ENCODE data around the gene LCT.
A peak's percentile ranks its signal among the peaks of the same experiment; 100 is the strongest.

LCT gene

DNA sequence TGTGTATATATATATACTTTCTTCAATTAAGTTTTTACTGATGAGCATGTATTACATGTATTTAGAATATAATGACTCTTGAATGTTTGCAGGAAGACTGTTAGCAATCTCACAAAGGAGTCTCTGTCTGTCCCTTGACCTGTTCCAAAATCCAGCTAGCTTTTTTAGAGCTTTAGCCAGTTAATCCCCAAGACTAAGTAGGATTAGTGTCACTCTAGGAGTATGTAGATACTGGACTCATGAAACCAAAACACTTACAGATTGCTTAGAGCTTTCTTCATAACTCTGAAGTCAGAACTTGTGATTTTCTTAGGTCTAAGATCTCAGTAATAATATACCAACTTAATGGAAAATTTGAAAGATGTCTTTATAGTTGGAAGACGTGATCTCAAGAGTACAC is 93.1 kb downstream of the LCT start:
- no peaks in the 10 kb centered on the region for H3K27me3 ChIP-seq (ENCODE audit: low read length)
- H3K4me3 ChIP-seq (ENCODE audit: insufficient read depth, low read length, poor library complexity, severe bottlenecking), result peak overlapping the region; percentile 68
- no peaks in the 10 kb centered on the region for H3K9me2 ChIP-seq (replicated peaks; ENCODE audit: insufficient read depth, low read length)
- H3K4me2 ChIP-seq (ENCODE audit: low read depth, low read length, poor library complexity, severe bottlenecking), result peak overlapping the region; percentile 77
- no peak overlapping the region for H2AFZ ChIP-seq (ENCODE audit: low read depth, low read length, severe bottlenecking)
- H3K27ac ChIP-seq (ENCODE audit: low read depth, low read length), result no peak overlapping the region
- peaks cover 59% of the 10 kb centered on the region for H3K79me2 ChIP-seq (ENCODE audit: insufficient read depth, low read length)
- H3K36me3 ChIP-seq (ENCODE audit: low read length), result peaks cover 6% of the 10 kb centered on the region; the same call in 1 of the 2 replicates
- TF ChIP-seq, protein P1, sequence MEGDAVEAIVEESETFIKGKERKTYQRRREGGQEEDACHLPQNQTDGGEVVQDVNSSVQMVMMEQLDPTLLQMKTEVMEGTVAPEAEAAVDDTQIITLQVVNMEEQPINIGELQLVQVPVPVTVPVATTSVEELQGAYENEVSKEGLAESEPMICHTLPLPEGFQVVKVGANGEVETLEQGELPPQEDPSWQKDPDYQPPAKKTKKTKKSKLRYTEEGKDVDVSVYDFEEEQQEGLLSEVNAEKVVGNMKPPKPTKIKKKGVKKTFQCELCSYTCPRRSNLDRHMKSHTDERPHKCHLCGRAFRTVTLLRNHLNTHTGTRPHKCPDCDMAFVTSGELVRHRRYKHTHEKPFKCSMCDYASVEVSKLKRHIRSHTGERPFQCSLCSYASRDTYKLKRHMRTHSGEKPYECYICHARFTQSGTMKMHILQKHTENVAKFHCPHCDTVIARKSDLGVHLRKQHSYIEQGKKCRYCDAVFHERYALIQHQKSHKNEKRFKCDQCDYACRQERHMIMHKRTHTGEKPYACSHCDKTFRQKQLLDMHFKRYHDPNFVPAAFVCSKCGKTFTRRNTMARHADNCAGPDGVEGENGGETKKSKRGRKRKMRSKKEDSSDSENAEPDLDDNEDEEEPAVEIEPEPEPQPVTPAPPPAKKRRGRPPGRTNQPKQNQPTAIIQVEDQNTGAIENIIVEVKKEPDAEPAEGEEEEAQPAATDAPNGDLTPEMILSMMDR (IDR thresholded peaks at IDR 0.05; ENCODE audit: insufficient read depth, low read length, poor library complexity, severe bottlenecking), result no peak
- no peak for TF ChIP-seq EZH2phosphoT487 (conservative IDR thresholded peaks at IDR 0.05; ENCODE audit: low read length)
- H3K9me3 ChIP-seq (ENCODE audit: insufficient read depth, low read length), result no peaks in the 10 kb centered on the region
- peak overlapping the region; percentile 90; the same call in 1 of the 2 replicates for H3K9ac ChIP-seq (ENCODE audit: low read length)
- no peaks in the 10 kb centered on the region; the same call in 1 of the 2 replicates for H3F3A ChIP-seq (ENCODE audit: insufficient read depth)
- peaks cover 20% of the 10 kb centered on the region for H4K20me1 ChIP-seq (ENCODE audit: low read depth, low read length)

DNA sequence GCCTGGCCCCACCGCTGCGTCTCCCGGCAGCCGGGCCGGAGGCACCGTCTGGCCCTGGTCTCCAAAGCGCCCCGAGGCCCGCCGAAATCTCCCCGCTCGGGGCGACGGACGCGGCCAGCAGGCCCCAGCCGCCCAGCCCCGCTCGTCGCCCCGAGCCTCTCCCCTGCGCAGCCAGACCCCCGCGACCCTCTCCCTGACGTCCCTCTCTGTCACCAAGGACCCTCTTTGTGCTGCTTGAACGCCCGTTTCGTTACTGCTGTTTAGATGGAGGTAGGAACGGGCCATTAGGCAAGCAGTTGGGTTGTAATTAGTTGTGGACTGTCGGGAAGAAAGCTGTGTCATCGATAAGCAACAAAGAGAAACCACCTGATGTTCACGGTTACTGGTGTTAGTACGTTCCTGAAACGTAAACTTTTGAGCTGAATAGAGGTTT is 94.6 kb downstream of the LCT start:
- Histone ChIP-seq H3K9ac (ENCODE audit: low read length) (peak overlapping the region; percentile 90), H3K27me3 (ENCODE audit: low read length) (no peaks in the 10 kb centered on the region), H3K79me2 (ENCODE audit: insufficient read depth, low read length) (peaks cover 55% of the 10 kb centered on the region), H4K20me1 (ENCODE audit: low read depth, low read length) (peaks cover 20% of the 10 kb centered on the region), H3K27ac (ENCODE audit: low read depth, low read length) (peak overlapping the region; percentile 82), H3F3A (ENCODE audit: insufficient read depth) (no peaks in the 10 kb centered on the region; the same call in 1 of the 2 replicates), H3K9me2 (replicated peaks; ENCODE audit: insufficient read depth, low read length) (no peaks in the 10 kb centered on the region), H3K9me3 (ENCODE audit: insufficient read depth, low read length) (no peaks in the 10 kb centered on the region), H3K4me2 (ENCODE audit: low read depth, low read length, poor library complexity, severe bottlenecking) (peak overlapping the region; percentile 77), H3K36me3 (ENCODE audit: low read length) (peaks cover 3% of the 10 kb centered on the region; the same call in 1 of the 2 replicates), H3K4me3 (ENCODE audit: insufficient read depth, low read length, poor library complexity, severe bottlenecking) (peak overlapping the region; percentile 68), H2AFZ (ENCODE audit: low read depth, low read length, severe bottlenecking) (peak overlapping the region; percentile 37)
- TF ChIP-seq, protein P1 (IDR thresholded peaks at IDR 0.05; ENCODE audit: insufficient read depth, low read length, poor library complexity, severe bottlenecking), result no peak
- no peak for TF ChIP-seq EZH2phosphoT487 (conservative IDR thresholded peaks at IDR 0.05; ENCODE audit: low read length)

DNA sequence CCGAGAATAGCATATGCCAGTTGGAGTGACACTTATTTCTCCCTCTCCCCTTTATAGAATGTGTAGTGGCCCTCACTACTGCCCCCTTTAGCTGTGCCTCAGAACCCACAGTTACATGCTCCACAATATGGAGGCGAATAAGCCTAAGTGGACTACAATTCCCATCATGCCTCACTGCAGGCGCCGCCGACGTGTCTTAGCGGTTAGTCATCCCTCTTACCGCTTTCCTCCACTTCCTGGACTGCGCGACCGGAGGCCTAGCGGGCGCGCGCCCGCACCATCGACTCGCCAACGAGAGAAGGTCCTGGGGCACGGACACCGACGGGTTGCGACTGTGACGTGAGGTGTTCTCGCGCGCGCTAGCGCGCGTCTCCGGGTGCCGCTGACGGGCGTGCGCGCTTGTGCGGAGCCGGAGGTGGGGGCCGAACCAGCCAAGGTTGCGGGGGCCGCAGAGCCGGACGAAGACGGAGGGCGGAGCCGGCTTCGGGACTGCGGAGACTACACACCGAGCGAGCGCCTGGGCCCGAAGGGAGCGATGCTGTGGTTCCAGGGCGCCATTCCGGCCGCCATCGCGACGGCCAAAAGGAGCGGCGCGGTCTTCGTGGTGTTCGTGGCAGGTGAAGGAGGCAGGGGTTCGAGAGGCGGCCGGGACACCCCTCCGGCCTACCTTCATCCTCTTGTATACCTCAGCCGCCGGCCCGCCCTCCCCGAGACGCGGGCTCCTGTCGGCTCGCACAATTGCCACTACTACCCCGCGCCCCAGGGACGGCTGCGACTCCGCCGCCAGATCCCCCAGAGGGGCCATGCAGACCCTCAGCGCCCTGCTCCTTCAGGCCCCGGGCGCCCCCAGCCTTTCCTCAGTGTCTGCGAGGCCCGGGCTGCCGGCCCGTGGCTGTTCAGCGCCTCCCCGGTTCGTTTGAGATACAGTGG is 95.3 kb downstream of the LCT start, which contains the start of gene UBXN4:
TSS of gene UBXN4 (plus strand) at position 461 of the 930 bp plus-strand sequence. CDS start at position 536, 75 bp downstream.
- peak within 1 kb of the TSS; percentile 77 for H3K4me2 ChIP-seq (ENCODE audit: low read depth, low read length, poor library complexity, severe bottlenecking)
- TF ChIP-seq, protein P1 (IDR thresholded peaks at IDR 0.05; ENCODE audit: insufficient read depth, low read length, poor library complexity, severe bottlenecking), result peak; percentile 50
- TF ChIP-seq EZH2phosphoT487 (conservative IDR thresholded peaks at IDR 0.05; ENCODE audit: low read length), result no peak
- H3K9me3 ChIP-seq (ENCODE audit: insufficient read depth, low read length), result no peaks in the 10 kb centered on the region
- no peaks in the 10 kb centered on the region; the same call in 1 of the 2 replicates for H3F3A ChIP-seq (ENCODE audit: insufficient read depth)
- no peaks in the 10 kb centered on the region for H3K27me3 ChIP-seq (ENCODE audit: low read length)
- H3K4me3 ChIP-seq (ENCODE audit: insufficient read depth, low read length, poor library complexity, severe bottlenecking), result peak within 1 kb of the TSS; percentile 68
- H4K20me1 ChIP-seq (ENCODE audit: low read depth, low read length), result peaks cover 20% of the 10 kb centered on the region
- 0 out of 2 replicates have a peak, but pooled peaks cover 3% of the 10 kb centered on the region for H3K36me3 ChIP-seq (ENCODE audit: low read length)
- H3K27ac ChIP-seq (ENCODE audit: low read depth, low read length), result peak within 1 kb of the TSS; percentile 82
- no peaks in the 10 kb centered on the region for H3K9me2 ChIP-seq (replicated peaks; ENCODE audit: insufficient read depth, low read length)
- peak within 1 kb of the TSS; percentile 81 for H2AFZ ChIP-seq (ENCODE audit: low read depth, low read length, severe bottlenecking)
- H3K79me2 ChIP-seq (ENCODE audit: insufficient read depth, low read length), result peaks cover 48% of the 10 kb centered on the region
- peak within 1 kb of the TSS; percentile 90 for H3K9ac ChIP-seq (ENCODE audit: low read length)

All from SU-DHL-6 (cell line).